OCI-LY3 (cell line): Measurements from ENCODE around the gene HIVEP2.

ENCODE experiments used
- H2AFZ ChIP-seq: fragments of 200-600, 300-600 bp; shearing (Covaris generic); 2 replicates; pipeline ENCODE4 v1.6.0; 2014; ENCODE audit warnings: antibody characterized with exemption, low read depth, low read length
- H3K27ac ChIP-seq: fragments of 200-600, 300-600 bp; sonication (generic); 2 replicates; pipeline ENCODE4 v1.5.1; 2014; ENCODE audit warnings: mild to moderate bottlenecking, low read length, moderate library complexity, mixed read lengths
- H3K27me3 ChIP-seq: fragments of 200-600, 300-600 bp; sonication (generic); 2 replicates; pipeline ENCODE4 v1.6.1; 2014; ENCODE audit warnings: low read depth, low read length, mixed read lengths
- H3K36me3 ChIP-seq: fragments of 200-600, 300-600 bp; sonication (generic); replicated peaks from 2 replicates; pipeline ENCODE3; 2014; ENCODE audit warnings: low read depth, low read length, mixed read lengths
- H3K4me1 ChIP-seq: fragments of 300-600, 200-600 bp; sonication (generic); 2 replicates; pipeline ENCODE4 v1.6.1; 2014; ENCODE audit warnings: low read length, mixed read lengths
- H3K4me2 ChIP-seq: fragments of 200-600, 300-600 bp; sonication (generic); 2 replicates; pipeline ENCODE4 v1.6.1; 2014; ENCODE audit warnings: low read length, mixed read lengths
- H3K4me3 ChIP-seq: fragments of 300-600, 200-600 bp; sonication (generic); 2 replicates; pipeline ENCODE4 v1.5.1; 2014; ENCODE audit warnings: antibody characterized with exemption, mild to moderate bottlenecking, low read length, moderate library complexity
- H3K79me2 ChIP-seq: fragments of 300-600, 200-600 bp; shearing (Covaris generic); 2 replicates; pipeline ENCODE4 v1.6.1; 2014; ENCODE audit warnings: mild to moderate bottlenecking, low read length, mixed read lengths
- H3K9ac ChIP-seq: fragments of 300-600, 200-600 bp; shearing (Covaris generic); 2 replicates; pipeline ENCODE4 v1.6.0; 2014; ENCODE audit warnings: mild to moderate bottlenecking, low read length, moderate library complexity
- H3K9me3 ChIP-seq: fragments of 200-600, 300-600 bp; shearing (Covaris generic); 2 replicates; pipeline ENCODE4 v1.6.1; 2014; ENCODE audit warnings: low read length, mixed read lengths; ENCODE audit not compliant: insufficient read depth
- H4K20me1 ChIP-seq: fragments of 200-600, 300-600 bp; sonication (generic); 2 replicates; pipeline ENCODE4 v1.6.1; 2016; ENCODE audit warnings: low read length, mixed read lengths; ENCODE audit not compliant: insufficient read depth
- CTCF ChIP-seq: fragments of 200-600, 300-600 bp; sonication (generic); IDR thresholded peaks from 2 replicates; pipeline ENCODE4 v1.5.1; 2014; ENCODE audit warnings: antibody characterized with exemption, low read length, low read depth
- EZH2phosphoT487 ChIP-seq: fragments of 200-600 bp; shearing (Covaris generic); IDR thresholded peaks from 2 replicates; pipeline ENCODE4 v1.6.1; 2018; ENCODE audit warnings: antibody characterized with exemption, mixed run types, low read depth

HIVEP2 gene

GRCh38 chr6:142851601-142852000, 93.4 kb downstream of the HIVEP2 start:
- Histone ChIP-seq H3K79me2 (peaks cover 6% of the 10 kb centered on the region; the same call in 1 of the 2 replicates), H3K4me3 (no peak overlapping the region), H3K4me2 (no peak overlapping the region), H3K9me3 (no peaks in the 10 kb centered on the region), H3K4me1 (peaks cover 32% of the 10 kb centered on the region), H3K27me3 (no peaks in the 10 kb centered on the region), H3K9ac (no peak overlapping the region), H2AFZ (no peak overlapping the region), H3K27ac (no peak overlapping the region), H3K36me3 (no peaks in the 10 kb centered on the region), H4K20me1 (peaks cover 23% of the 10 kb centered on the region)
- TF ChIP-seq CTCF (no peak), EZH2phosphoT487 (no peak)

- TF ChIP-seq CTCF, result no peak
- no peak for TF ChIP-seq EZH2phosphoT487
- Histone ChIP-seq H3K36me3 (no peaks in the 10 kb centered on the region), H2AFZ (no peak overlapping the region), H3K9me3 (no peaks in the 10 kb centered on the region), H3K27me3 (no peaks in the 10 kb centered on the region), H3K4me1 (peaks cover 27% of the 10 kb centered on the region), H3K9ac (no peak overlapping the region), H3K4me2 (no peak overlapping the region), H3K27ac (no peak overlapping the region), H4K20me1 (peaks cover 24% of the 10 kb centered on the region), H3K79me2 (peaks cover 6% of the 10 kb centered on the region; the same call in 1 of the 2 replicates), H3K4me3 (no peak overlapping the region)
These were observed 94.1 kb downstream of the HIVEP2 start for GRCh38 chr6:142850679-142851423.

GRCh38 chr6:142848976-142849375, 96.0 kb downstream of the HIVEP2 start:
- H3K27me3 ChIP-seq, result no peaks in the 10 kb centered on the region
- peaks cover 37% of the 10 kb centered on the region for H4K20me1 ChIP-seq
- H3K9me3 ChIP-seq, result no peaks in the 10 kb centered on the region
- no peak overlapping the region for H2AFZ ChIP-seq
- no peak overlapping the region for H3K4me3 ChIP-seq
- no peak overlapping the region for H3K4me2 ChIP-seq
- no peaks in the 10 kb centered on the region for H3K36me3 ChIP-seq
- H3K9ac ChIP-seq, result no peak overlapping the region
- H3K27ac ChIP-seq, result no peak overlapping the region
- peaks cover 11% of the 10 kb centered on the region; the same call in 1 of the 2 replicates for H3K79me2 ChIP-seq
- TF ChIP-seq EZH2phosphoT487 (no peak), CTCF (no peak)
- peaks cover 45% of the 10 kb centered on the region for H3K4me1 ChIP-seq

- H3K9ac ChIP-seq, result no peak overlapping the region
- H2AFZ ChIP-seq, result no peak overlapping the region
- H3K9me3 ChIP-seq, result no peaks in the 10 kb centered on the region
- H3K27me3 ChIP-seq, result no peaks in the 10 kb centered on the region
- H3K27ac ChIP-seq, result no peak overlapping the region
- H3K4me3 ChIP-seq, result no peak overlapping the region
- H3K4me1 ChIP-seq, result peaks cover 45% of the 10 kb centered on the region
- peaks cover 39% of the 10 kb centered on the region for H4K20me1 ChIP-seq
- H3K4me2 ChIP-seq, result no peak overlapping the region
- H3K36me3 ChIP-seq, result no peaks in the 10 kb centered on the region
- TF ChIP-seq EZH2phosphoT487, result no peak
- TF ChIP-seq CTCF, result no peak
- H3K79me2 ChIP-seq, result peaks cover 9% of the 10 kb centered on the region; the same call in 1 of the 2 replicates
These were observed 96.8 kb downstream of the HIVEP2 start for GRCh38 chr6:142848156-142848555.
